Activated CD4-positive, CD25-positive, alpha-beta regulatory T cell treated with anti-CD3 and anti-CD28 coated beads, Interleukin-2, amount 50 U/mL, for 24 hours (primary cell): ENCODE measurements around the gene HAGH.
"Not testable (repeated sequence)": the region's sequence is repeated elsewhere in the genome, so short reads cannot be mapped to it uniquely, and the experiment has no call there.

Source experiments
- ATAC-seq, 2 donors: fragments of 150-1000 bp; cut with Tn5 transposase; one replicate each; pipeline ENCODE4 v1.10.0; 2021; ENCODE audit warnings: mild to moderate bottlenecking in 1 of 2, moderate library complexity in 1 of 2

HAGH gene

DNA sequence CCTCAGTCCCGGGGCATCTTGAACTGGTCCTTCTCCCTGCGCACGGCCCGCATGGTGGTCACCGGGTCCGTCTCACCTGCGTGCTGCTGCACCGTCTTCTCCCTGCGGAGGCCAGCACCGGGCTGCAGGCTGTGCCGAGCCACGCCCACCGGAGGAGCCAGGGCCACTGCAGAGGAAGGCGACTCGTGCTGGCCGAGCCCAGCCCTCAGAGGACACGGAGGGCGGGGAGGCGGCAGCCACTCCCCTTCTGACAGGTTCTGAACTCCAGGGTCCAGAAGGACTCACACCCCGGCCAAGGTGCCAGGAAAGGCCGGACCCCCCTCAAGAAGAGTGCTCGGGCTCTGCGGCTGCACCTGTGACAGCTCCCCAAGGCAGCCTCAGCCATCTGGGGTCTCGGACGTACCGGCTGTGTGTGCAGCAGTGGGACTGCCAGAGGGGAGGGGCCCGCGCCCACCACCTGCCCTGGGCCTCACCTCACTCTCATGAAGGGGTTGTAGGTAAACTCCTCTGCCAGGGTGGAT, 17.3 kb downstream of the HAGH start:
- no peak for ATAC-seq

DNA sequence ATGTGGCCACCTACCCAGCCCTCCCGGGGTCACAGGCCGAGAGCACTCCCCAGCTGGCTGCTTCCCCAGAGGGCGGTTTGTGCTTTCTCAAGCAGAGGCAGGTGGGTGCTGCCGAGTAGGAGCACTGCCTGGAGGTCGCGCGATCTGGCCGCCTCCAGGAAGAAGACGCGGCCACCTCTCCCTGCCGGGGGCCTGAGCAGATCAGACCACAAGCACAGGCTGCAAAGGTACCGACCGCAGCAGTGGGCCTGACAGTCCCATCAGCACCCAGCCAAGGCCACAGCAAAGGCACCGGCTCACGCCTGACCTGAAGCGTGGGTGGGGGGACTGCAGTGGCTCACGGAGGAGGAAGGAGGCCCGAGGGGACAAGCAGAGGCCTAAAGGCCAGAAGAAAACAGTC, 17.9 kb downstream of the HAGH start:
- no peak for ATAC-seq

DNA sequence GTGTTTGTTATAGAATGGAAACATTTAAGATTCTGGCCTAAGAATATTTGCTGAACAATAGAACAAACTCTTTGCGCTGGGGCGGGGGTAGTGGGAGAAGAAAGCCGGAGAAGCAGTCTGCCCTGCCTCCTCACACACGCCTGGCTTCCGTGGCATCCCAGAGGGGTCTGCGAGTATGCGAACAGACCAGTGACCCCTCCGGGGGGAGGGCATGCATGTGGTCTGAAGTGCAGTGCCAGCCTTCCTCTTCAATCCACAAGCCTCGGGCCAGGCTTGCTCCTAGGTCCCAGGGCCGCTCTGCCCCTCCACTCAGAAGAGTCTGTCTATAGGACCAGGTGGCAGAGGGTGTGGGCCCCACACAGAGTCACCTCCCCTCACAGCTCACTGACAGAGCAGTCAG, 19.0 kb downstream of the HAGH start:
- ATAC-seq = no peak

DNA sequence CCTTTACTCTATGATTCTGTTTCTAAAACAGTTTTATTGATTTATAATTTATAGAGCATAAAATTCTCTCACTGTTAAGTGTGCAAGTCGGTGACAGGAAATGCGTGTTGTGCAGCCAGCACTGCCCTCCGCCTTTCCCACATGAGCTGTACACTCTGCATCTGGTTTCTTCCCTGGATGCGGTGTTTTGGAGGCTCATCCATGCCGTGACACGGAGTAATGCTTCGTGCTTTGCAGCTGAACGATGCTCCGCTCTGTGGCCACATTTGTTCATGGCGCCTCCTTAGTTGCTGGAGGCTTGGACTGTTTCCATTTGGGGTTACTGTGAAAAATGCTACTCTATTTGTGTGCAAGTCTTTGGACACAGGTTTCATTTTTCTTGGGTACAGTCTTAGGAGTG, 25.9 kb downstream of the HAGH start:
- no peak for ATAC-seq

DNA sequence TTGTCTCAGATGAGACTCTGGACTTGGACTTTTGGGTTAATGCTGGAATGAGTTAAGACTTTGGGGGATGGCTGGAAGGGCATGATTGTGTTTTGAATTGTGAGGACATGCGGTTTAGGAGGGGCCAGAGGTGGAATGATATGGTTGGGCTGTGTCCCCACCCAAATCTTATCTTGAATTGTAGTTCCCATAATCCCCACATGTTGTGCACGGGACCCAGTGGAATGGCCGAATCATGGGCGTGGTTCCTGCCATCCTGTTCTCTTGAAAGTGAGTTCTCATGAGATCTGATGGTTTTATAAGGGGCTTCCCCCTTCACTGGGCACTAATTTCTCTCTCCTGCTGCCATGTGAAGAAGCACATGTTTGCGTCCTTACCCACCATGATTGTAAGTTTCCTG, 27.4 kb downstream of the HAGH start:
- not testable (repeated sequence) for ATAC-seq

DNA sequence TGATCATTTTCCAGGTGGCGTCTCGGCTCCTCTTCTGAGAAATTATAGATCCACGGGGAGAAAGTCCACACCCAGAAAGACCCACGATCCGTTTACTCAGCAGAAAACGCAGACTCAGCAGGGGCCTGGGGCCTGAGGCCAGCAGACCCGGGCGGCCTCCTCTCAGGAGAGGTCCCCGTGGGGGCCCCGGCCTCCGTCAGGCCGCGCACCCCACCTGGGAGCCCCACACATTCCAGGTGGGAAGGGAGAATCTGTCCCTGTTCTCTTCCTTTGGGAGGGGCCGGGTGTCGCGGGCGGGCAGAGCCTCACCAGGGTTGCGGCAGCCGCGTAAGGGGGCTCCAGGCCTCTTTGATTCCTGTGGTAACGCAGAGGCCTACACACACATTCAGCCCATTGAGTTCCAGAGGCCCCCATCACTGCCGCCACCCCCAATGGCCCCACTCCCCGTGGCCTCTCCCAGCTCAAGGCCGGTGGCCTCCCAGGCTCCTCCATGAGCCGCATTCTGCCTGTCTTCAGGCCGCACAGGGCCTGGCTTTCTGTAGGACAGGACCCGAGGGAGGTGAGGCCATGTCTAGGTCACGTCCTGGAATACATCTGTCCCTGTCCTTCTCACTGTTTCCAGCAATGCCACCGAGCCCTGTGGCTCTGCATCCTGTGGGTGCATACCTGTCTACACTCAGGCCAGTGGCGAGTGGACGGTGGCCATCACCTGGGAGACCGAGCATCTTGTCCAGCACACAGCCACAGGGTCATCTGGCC, 31.5 kb downstream of the HAGH start:
- no peak for ATAC-seq

DNA sequence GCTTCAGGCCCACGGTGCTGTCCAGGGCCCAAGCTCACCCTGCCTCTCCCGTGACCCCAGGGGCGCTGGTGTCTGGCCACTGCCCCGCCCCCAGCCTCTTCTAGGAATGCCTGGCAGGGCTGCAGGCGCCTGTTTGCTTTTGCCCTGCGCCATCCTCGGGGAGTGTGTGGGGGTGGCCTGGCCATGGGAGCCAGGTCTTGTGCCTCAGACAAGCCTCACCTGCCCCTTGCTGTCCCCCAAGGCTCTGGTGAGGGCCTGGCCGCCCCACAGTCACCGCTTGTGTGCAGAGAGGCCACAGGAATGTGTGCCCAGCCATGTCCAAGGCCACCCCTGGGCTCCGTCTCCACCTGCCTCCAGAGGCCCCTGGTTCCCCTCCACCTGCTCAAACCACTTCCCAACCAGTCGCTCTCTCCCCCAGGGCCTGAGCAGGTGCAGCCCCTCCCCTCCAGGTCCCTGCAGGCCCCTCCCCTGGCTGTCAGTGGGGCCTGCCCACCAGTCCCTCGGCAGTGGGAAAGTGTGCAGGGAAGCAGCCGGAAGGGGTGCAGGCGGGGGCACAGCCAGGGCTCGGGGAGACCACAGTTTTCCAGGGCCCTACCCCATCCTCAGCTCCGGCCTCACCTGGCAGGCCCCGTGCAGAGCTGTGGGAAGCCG, 32.3 kb downstream of the HAGH start:
- ATAC-seq = no peak

DNA sequence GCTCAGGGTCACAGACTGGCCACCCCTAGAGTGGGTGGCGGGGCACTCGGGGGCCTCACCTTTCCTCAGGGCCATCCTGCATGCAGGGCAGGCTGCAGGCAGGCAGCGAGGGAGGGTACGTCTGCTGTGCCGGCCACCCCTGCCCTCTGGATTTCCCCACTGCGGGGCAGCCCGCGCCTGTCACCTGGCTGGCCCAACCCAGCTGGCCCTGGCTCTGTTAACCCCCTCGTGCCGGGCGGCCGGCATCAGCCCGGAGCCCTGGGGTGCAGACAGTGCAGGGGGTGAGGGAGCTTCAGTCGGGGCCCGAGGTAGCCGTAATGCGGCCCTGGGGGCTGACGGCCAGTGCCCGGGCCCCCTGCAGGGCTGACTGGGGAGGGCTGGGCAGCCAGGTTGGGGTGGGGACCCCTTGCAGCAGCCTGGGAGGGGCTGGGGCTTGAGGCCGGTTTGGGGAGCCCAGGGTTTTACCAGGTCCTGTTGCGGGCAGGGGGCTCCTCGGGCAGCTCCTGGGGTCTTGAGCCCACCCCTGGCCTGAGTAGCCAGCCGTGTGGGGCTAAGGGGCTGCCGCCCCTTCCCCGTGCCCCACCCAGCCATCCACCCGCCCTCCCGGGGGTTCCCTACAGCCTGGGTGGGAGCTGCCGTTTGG, 32.9 kb downstream of the HAGH start, which contains the start of gene IGFALS:
IGFALS (minus strand) TSS at position 128 of the 643 bp plus-strand sequence; CDS start at position 75, 53 bp downstream.
- ATAC-seq = no peak

DNA sequence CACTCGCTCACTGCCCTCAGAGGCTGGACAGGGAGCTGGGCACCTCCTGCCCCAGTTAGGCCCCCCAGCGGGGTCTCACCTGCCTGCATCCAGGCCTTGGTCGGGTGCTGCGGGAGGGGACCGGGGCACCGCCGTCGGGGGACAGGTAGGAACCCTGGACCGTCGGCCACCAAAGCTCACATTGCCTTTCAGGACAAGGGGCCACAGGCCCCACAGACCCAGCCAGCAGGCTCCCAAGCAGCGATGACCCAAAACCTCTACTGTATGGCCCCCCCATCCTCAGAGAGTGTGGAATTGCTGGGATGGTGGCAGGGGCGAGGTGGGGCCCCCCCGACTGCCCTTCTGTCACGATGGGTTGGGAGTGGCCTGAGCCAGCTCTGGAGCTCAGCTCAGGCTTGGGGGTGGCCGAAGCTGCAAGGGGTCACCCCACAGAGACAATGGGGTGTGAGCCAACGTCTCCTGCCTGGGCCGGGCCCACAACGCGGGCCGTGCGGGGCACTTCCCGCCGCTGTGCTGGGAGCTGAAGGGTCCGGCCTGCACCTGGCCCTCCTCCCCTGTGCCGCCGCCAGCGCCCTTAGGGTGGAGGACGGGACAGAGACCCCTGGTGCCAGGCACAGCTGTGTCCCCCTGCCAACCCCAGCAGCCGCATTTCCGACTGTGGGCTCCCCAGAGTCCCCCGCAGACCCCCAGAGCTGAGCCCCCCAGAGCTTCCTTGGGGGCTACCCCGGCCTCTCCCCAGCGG, 33.6 kb downstream of the HAGH start:
- no peak for ATAC-seq

DNA sequence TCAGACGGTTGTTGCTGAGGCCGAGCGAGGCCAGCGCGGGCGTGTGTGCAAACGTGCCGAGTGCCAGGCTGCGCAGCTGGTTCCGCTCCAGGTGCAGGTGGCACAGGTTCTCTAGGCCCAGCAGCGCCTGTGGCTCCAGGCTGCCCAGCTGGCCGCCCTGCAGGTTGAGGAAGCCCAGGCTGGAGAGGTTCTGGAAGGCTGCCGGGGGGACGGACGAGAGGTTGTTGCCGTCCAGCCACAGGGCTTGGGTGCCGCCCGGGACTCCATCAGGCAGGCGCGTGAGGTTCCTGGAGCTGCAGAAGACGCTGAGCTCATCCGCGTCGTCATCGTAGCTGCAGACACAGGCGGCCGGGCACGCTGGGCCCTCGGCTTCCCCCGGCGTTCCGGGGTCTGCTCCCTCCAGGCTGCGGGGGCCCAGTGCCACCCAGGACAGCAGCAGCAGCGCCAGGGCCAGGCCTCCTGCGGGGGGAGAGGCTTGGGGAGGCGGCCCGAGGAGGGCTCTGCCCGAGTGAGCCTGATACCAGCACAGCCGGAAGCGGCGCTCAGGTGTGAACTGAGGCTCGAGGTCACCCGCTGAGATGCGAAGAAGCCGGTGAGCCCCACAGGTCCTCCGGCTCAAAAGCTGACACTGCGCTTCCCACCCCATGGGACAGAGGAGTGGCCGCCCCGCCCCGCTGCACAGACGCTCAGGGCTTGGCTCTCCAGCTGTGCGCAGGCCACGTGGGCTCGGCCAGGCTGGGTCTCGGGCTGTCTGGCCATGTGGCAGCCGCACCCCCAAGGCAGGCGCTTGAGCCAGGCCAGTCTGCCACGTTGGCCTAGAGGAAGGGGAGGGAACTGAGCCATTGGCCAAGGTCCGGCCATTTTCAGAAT, 34.4 kb downstream of the HAGH start:
- no peak for ATAC-seq

DNA sequence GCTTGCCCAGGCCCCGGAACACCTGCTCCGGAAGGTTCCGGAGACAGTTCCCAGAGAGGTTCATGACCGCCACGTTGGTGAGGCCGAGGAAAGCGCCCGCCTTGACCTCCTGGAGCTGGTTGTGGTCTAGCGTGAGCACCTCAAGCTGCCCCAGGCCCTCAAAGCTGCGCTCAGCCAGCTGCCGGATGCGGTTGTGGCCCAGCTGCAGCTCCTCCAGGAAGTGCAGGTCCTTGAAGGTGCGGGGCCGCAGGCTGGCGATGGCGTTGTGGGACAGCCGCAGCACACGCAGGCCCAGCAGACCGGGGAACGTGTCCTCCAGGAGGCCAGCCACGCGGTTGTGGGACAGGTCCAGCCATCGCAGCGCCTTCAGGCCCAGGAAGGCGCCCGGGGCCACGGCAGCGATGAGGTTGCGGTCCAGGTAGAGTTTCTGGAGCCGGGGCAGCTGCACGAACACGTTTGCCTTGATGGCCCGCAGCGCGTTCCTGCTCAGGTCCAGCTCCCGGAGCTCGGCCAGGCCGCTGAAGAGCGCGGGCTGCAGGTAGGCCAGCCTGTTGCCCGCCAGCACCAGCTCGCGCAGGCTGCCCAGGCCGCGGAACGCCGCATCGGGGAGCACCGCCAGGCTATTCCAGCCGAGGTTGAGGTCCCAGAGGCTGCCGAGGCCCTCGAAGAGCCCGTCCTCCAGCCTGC, 35.2 kb downstream of the HAGH start:
- ATAC-seq = no peak

DNA sequence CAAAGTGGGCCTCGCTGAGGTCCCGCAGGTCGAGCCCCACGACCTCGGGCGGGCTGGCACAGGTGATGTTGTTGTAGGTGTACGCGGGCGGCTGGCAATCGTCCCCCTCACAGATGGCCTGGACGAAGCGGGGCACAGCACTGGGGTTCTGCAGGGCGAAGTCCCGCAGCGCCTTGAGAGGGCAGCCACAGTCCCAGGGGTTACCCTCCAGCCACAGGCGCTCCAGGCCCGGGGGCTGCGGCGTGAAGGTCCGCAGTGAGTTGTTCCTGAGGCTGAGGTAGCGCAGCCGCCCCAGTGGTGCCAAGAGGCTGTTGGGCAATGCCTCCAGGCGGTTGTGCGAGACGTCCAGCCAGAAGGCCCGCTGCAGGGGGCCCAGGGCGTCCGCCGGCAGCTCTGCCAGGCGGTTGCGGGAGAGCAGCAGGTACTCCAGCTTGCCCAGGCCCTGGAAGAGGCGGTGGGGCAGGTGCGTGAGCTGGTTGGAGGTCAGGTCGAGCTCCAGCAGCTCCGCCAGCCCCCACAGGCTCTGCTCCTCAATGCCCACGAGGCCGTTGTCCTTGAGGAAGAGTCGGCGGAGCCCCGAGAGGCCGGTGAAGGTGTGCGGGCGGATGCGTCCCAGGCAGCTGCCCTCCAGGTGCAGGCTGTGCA, 35.9 kb downstream of the HAGH start:
- no peak for ATAC-seq

DNA sequence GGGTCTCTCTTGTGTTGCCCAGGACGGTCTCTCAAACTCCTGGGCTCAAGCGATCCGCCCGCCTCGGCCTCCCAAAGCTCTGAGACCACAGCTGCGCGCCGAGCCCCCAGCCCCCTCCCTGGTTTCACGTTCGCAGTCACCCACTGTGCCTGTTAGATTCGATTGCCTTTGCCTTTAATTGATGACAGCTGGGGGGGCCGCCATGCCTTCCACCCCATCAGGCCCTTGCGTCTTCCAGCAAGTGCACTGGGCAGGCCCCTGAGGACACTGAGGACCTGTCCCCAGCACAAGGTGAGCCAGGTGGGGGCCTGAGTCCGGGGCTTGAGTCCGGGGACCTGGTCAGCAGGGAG, 36.4 kb downstream of the HAGH start:
- no peak for ATAC-seq

DNA sequence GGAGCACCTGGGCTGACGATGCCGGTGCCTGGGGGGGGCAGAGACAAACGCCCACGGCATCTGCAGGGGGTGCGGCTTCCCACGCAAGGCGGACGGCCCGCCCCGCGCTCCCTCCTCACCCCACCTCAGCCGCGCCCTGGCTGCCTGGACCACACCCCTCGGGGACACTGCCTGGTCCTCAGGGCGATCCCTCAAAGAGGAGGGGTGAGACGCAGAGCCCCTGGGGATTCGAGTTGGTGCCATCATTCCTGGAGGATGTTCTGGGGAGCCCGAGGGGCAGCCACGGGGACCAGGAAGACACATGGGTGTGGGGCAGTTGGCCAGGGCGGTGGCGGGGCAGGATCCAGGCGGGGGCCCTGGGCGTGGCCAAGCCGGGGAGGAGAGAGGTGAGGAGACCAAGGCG, 37.0 kb downstream of the HAGH start:
- ATAC-seq = no peak

DNA sequence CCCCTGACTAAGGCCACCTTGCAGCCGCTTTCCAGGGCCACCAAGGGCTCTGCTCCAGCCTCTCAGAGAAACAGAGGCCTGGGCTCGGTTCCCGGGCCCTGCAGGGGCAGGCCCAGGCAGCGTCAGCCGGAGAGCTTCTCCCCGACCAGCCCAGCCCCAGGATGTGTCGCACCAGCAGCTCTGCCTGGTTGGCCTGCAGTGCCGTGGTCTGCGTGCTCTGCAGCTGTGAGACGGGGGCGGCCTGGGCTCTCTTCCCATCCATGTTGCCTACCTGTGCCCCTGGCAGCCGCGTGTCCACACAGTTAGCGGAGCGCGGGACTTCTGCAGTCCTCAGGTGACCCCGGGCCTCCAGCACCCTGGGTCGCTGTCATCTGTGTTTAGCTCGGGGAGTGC, 37.9 kb downstream of the HAGH start:
- no peak for ATAC-seq

DNA sequence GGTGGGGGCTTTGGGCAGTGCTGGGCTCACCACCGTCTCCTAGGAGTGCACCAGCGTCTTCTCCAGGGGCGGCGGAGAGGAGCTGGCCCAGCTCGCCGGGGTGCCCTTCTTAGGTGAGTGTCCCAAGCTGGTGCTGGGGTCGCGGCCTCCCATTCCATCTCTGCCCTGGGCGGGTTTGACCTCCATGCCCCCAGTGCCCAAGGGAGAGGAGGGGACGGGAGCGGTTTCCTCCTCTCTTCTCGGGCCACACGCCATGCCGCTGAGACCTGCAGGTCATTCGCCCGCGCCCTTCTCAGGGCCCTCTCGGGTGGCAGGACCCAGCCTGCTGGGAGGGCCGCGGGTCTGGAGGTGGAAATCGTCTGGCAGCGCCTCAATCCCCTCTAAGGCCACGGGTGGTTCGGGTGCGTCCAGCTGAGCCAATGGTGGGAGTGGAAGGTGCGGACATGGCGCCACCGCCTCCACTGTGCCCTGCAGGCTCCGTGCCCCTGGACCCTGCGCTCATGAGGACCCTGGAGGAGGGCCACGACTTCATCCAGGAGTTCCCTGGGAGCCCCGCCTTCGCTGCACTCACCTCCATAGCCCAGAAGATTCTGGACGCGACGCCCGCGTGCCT, 38.4 kb downstream of the HAGH start:
- ATAC-seq = no peak

DNA sequence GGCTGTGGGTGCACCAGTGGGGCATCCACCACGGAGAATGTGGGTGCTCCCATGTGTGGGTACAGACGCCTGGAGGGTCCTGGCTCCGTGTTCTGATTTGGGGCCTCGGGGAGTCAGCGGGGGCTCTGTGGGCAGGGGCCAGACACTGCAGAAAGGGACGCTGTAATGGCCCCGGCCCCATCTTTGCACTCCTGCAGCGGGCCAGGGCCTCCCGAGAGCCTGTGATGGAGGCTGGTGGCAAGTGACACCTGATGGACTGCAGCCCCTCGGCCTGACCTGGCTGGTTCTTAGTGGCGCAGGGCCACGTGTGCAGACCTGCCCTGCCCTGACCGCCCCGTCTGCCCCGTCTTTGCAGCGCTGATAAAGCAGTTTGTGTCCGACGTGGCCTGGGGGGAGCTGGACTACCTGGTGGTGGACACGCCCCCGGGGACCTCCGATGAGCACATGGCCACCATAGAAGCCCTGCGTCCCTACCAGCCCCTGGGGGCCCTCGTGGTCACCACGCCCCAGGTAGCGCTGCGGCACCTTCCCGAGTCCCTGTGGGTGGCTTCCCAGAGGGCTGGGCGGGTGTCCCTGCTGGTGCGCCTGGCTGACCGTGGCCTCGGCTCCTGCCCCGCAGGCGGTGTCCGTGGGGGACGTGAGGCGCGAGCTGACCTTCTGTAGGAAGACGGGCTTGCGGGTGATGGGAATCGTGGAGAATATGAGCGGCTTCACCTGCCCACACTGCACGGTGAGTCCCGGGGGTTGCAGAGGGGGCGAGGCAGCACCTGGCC, 39.1 kb downstream of the HAGH start:
- ATAC-seq = no peak

DNA sequence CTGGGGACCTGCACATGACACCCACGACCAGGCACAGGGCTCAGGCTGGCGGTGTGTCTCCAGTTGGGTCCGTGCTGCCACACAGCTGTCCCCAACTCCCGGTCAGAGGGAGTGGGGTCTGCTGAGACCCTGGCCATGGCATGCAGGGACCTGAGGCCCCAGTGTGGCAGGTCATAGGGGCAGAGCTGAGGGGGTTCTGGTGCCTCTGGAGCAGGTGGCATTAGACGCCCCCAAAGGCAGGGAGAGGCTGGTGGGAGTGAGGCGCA, 39.6 kb downstream of the HAGH start:
- no peak for ATAC-seq

DNA sequence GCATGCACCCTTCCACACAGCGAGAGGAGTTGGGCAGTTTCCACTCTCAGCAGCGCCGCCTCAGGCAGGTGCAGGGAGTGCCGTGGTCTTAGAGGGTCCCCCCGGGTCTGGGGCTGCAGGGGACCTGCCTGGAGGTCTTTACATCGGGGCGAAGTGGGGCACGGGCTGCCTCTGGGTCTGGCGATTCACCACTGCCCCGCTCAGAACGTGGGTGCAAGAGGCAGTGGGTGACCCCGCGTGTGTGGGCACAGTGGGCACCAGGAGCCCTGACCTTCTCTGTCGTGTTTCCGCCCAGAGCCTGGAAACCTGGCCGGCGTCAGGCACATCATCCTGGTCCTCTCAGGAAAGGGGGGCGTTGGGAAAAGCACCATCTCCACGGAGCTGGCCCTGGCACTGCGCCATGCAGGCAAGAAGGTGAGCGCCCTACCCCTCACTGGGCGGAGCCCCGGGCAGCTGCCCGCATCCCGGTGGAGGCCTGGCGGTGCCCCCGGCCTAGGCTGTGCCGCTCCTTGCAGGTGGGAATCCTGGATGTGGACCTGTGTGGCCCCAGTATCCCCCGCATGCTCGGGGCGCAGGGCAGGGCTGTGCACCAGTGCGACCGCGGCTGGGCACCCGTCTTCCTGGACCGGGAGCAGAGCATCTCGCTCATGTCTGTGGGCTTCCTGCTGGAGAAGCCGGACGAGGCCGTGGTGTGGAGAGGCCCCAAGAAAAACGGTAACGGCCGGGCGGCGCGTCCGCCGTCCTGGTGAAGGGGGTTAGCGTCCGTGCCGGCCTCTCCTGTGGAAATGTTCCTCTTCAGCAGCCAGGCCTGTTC, 40.2 kb downstream of the HAGH start:
- no peak for ATAC-seq
